ENCODE data around the gene CRTC1. TPM values are rescaled to one million over a fixed set of nuclear protein-coding genes. Genes with fewer than 3 reads are reported as not detected.

Gene CRTC1
- total RNA-seq, 1 experiment from 2014 or later: 0.95 TPM

GRCh38 chr19:18768997-18769891, 85.8 kb downstream of the CRTC1 start:
- in situ Hi-C loops (cut with HindIII; ENCODE audit: low pct_unique_long_range_greater_than_20kb, low sequenced_read_pairs): no loop called here
- DNase-seq (ENCODE audit: low read depth, low spot score): no peak

DNA sequence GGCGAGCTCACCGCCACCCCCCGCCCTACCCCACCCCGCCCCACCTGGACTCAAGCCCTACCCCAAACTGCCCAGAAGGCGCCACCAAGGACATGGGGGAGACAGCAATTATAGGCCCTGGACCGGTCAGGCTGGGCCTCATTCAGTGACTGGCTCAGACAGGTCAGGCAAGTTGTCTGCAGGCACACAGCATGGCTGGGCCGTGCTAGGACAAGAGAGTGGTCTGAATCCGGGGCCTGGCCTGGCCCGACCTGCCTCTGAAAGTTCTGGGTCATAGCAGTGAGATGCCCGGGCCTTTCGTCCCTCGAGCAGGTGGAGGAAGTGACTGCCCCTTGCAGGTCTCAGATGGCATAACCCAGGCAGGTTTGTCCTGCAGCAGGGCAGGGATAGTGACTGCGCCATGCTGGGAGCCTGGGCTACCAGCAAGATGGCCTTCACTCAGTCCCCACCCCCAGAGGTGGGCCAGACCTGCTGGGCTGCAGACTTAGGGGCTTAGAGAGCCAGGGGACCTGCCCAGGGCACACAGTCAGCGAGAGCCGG, 86.6 kb downstream of the CRTC1 start:
- DNase-seq (ENCODE audit: low read depth, low spot score): no peak
- in situ Hi-C loops (cut with HindIII; ENCODE audit: low pct_unique_long_range_greater_than_20kb, low sequenced_read_pairs): no loop called here

DNA sequence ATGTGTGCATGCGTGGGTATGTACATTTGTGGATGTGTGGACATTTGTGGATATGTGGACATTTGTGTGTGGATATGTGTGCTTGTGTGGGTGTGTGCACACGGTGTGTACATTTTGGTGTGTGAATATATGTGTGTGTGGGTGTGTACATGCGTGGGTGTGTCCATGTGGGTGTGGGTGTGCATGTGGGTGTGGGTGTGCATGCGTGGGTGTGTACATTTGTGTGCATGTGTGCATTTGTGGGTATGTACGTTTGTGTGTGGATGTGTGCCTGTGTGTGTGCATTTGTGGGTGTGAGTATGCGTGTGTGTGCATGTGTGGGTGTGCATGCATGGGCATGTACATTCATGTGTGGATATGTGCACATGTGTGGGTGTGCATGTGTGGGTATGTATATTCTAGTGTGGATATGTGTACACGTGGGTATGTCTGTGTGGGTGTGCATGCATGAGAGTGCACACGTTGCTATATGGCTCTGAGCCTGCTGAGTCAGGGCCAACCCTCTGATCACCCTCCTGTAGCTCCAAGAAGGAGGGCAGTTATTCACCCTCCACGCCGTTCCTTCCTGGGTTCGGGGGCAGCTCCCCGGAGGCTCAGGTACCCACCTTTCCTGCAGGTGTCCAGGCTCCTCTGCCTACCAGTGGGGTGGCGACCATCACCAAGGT, 87.3 kb downstream of the CRTC1 start:
- in situ Hi-C loops (cut with HindIII; ENCODE audit: low pct_unique_long_range_greater_than_20kb, low sequenced_read_pairs): no loop called here
- DNase-seq (ENCODE audit: low read depth, low spot score): no peak

DNA sequence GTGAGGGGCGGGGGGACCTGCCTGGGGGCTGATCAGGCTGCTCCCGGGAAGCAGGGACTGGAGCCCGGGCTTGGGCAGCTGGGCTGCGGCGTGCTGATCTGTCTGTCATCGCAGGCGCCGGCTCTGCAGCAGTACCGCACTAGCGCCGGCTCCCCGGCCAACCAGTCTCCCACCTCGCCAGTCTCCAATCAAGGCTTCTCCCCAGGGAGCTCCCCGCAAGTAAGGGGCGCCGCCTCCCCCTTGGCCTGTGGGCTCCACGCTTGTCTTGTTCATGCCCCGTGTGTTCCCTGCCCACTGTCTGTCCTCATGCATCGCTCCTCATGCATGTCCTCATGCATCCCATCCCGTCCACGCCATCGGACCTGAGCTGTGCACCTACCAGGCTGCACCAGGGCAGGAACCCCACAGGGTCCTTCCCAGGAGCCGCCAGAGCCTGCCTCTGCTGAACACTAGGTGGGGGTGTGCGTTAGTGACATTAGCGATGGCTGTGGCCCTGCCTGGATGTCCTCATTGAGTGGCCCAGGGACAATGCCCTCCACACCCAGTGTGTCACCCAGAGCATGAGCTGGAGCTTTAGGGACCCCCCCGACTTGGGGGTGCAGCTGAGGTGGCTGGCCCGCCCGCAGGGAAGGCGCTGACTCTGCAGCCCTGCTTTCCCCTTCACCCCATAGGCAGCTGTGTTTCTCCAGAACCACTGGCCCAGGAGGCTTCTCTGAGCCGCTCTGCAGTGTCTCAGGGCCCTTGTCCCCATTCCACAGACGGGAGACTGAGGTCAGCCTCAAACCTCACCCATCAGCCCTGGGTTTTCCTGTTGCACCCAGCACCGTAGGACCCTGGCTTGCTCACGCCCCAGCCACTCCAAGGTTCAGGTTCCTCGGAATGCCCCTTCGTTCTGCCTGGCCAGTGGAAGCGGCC, 88.1 kb downstream of the CRTC1 start:
- in situ Hi-C loops (cut with HindIII; ENCODE audit: low pct_unique_long_range_greater_than_20kb, low sequenced_read_pairs): no loop called here
- DNase-seq (ENCODE audit: low read depth, low spot score): no peak

DNA sequence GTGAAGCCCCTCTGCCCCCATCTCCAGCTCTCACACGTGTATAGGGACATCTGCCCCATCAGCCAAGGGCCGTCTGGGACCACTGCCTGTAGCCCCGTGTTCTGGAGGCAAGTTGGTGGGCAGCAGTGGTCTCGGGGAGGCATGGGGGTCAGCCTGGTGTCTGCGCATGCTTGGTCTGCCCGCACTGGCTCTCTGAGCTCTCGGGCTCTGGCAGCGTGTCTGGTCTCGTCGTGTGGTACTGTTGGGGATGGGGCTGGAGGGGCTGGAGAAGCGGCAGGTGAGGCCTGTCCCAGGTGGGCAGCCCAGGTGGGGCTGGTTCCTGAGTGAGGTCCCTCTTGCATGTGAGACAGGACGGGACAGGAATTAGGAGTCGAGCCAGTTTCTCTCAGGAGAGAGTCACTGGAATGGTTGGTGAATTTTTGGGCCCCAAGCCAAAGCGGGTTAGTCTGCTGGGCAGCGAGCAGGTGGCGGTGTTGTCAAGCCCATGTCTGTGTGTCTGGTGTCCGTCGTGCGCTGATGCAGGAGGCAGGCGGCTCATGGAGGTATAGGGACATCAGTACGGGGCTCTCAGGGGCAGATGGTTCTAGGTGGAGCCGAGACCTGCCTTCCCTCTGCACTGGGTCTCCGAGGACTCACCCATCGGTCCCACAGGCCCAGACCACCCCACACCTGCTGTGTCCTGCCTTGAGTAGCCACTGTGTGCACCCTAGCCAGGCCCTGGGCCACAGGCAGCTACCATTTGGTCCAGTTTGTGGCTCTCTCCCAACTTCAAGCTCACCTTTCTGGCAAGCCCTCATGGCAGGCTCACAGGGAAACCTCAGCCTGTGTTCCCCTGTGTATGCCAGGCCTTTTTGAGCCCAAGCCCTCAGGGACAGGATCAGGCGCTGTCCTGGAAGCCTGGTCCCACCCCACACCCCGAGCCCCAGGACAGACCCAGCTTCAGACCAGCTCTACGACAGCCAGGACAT, 89.4 kb downstream of the CRTC1 start:
- in situ Hi-C loops (cut with HindIII; ENCODE audit: low pct_unique_long_range_greater_than_20kb, low sequenced_read_pairs): no loop called here
- no peak for DNase-seq (ENCODE audit: low read depth, low spot score)

DNA sequence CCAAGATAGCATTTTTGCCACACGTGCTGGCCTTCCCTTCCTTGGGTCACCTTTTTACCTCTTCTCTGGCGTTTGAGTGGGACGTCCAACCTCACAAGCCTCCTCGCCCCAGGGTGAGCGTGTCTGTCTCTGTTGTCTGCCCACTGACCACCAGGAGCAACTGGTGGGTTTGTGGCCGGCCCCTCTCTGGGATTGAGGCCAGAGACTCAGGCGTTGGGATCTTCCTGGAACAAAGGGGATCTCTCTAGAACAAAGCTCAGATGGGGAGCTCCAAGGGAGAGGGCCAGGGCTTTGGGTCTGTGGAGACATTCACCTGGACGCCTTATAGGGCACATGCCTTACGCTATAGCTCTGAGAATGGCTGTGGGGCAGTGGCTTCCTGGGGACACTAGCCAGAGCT, 90.2 kb downstream of the CRTC1 start:
- in situ Hi-C loops (cut with HindIII; ENCODE audit: low pct_unique_long_range_greater_than_20kb, low sequenced_read_pairs): no loop called here
- DNase-seq (ENCODE audit: low read depth, low spot score): no peak

DNA sequence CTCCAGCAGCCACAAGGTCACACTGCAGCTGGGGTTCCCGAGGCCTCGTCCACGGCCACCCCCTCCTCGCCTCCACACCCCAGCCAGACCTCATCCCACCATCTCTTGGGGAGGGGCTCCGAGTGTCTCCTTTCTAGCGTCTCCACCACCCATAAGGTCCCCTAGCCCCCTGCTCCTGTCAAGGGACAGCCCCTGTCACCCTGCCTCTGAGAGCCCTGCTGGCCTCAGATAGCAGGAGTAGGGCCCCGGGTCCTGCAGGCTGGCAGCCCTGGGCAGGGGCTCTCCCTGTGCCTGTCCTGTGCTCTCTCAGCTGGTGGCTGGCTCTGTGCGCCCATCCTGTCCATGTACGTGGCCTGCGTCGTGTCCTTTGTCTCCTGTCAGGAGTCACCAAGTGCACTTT, 90.6 kb downstream of the CRTC1 start:
- DNase-seq (ENCODE audit: low read depth, low spot score): no peak
- in situ Hi-C loops (cut with HindIII; ENCODE audit: low pct_unique_long_range_greater_than_20kb, low sequenced_read_pairs): no loop called here

GRCh38 chr19:18774782-18775444, 91.4 kb downstream of the CRTC1 start:
- in situ Hi-C loops (cut with HindIII; ENCODE audit: low pct_unique_long_range_greater_than_20kb, low sequenced_read_pairs): no loop called here
- DNase-seq (ENCODE audit: low read depth, low spot score): no peak

GRCh38 chr19:18775586-18776287, 92.3 kb downstream of the CRTC1 start:
- in situ Hi-C loops (cut with HindIII; ENCODE audit: low pct_unique_long_range_greater_than_20kb, low sequenced_read_pairs): no loop called here
- no peak for DNase-seq (ENCODE audit: low read depth, low spot score)

- in situ Hi-C loops (cut with HindIII; ENCODE audit: low pct_unique_long_range_greater_than_20kb, low sequenced_read_pairs): no loop called here
- DNase-seq (ENCODE audit: low read depth, low spot score): no peak
These were observed 92.8 kb downstream of the CRTC1 start for GRCh38 chr19:18776288-18776594.

DNA sequence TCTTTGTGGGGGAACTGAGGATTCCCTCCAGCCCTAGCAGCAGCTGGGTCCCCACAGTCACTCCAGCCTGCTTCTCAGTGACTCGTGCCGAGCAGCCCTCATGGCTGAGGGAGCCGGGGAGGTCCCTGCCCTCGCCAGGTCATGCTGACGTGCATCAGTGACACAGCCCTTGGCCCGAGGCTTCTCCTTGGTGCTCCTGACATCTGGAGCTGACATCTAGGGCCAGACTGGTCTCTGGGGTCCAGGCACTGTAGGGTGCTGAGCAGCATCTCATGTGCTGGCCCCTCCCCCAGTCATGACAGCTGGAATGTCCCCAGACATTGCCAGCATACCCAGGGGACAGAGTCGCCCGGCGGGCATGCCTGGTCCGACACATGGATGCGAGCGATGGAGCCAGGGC, 93.3 kb downstream of the CRTC1 start:
- DNase-seq (ENCODE audit: low read depth, low spot score): no peak
- in situ Hi-C loops (cut with HindIII; ENCODE audit: low pct_unique_long_range_greater_than_20kb, low sequenced_read_pairs): no loop called here

GRCh38 chr19:18777301-18778075, 94.0 kb downstream of the CRTC1 start:
- in situ Hi-C loops (cut with HindIII; ENCODE audit: low pct_unique_long_range_greater_than_20kb, low sequenced_read_pairs): no loop called here
- DNase-seq (ENCODE audit: low read depth, low spot score): no peak

- in situ Hi-C loops (cut with HindIII; ENCODE audit: low pct_unique_long_range_greater_than_20kb, low sequenced_read_pairs): no loop called here
- DNase-seq (ENCODE audit: low read depth, low spot score): no peak
These were observed 94.6 kb downstream of the CRTC1 start for GRCh38 chr19:18778076-18778389.

DNA sequence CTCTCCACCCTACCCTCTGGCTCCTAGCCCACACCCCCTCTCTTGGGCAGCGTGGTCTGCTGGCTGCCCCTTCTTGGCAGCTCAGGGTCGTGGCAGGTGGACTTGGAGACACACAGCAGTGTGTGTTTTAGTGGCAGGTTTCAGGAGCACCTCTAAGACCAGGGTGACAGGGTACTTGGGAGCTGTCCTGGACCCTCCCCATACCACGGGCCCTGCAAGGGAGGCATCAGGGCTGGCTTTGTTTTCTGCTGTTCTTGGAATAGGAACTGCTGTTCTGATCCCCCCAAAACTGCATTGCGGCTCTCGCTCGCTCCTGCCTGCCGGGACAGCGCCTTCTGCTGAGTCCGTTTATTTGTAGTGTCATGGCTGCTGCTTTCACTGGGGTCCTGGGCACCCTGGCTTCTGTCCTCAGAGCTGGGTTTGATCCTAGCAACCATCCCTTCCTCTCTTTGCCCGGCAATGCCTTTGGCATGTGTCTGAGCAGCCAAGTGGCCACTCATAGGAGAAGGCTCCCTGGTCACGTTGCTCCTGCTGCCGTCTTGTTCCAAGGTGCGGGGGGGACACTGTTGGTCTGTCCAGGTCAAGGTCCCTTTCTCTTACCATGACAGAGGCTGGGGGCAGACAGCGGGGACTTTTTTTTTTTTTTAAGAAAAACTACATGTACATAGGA, 95.5 kb downstream of the CRTC1 start:
- no peak for DNase-seq (ENCODE audit: low read depth, low spot score)

GRCh38 chr19:18780081-18780480, 96.6 kb downstream of the CRTC1 start:
- in situ Hi-C loops (cut with HindIII; ENCODE audit: low pct_unique_long_range_greater_than_20kb, low sequenced_read_pairs): no loop called here

More for the DNA sequence above, 95.5 kb downstream of the CRTC1 start:
- in situ Hi-C loops (cut with HindIII; ENCODE audit: low pct_unique_long_range_greater_than_20kb, low sequenced_read_pairs): no loop called here

More at GRCh38 chr19:18780081-18780480, 96.6 kb downstream of the CRTC1 start:
- no peak for DNase-seq (ENCODE audit: low read depth, low spot score)
